HEK293 (cell line): ENCODE data around the gene USP6NL.

Source experiments
- HOXA7 ChIP-seq: sonication (generic); formaldehyde crosslinking; IDR thresholded peaks from 2 replicates; pipeline ENCODE4 v1.8.1; 2022; ENCODE audit warnings: missing genetic modification reagents, borderline replicate concordance
- REST ChIP-seq: fragments of 450-650 bp; formaldehyde crosslinking; IDR thresholded peaks from 2 replicates; pipeline ENCODE4 v1.5.1; 2016; ENCODE audit warnings: missing biosample characterization, missing genetic modification characterization
- ZFHX2 ChIP-seq: fragments of 450-650 bp; formaldehyde crosslinking; conservative IDR thresholded peaks from 2 replicates; pipeline ENCODE4 v1.5.1; 2016; ENCODE audit warnings: missing biosample characterization, missing genetic modification characterization
- ZFP37 ChIP-seq: fragments of 450-650 bp; formaldehyde crosslinking; IDR thresholded peaks from 2 replicates; pipeline ENCODE4 v1.5.1; 2016; ENCODE audit warnings: missing biosample characterization, missing genetic modification characterization
- ZIC2 ChIP-seq: fragments of 450-650 bp; formaldehyde crosslinking; IDR thresholded peaks from 2 replicates; pipeline ENCODE4 v1.5.1; 2016; ENCODE audit warnings: missing biosample characterization, missing genetic modification characterization
- ZNF114 ChIP-seq: fragments of 450-650 bp; formaldehyde crosslinking; IDR thresholded peaks from 2 replicates; pipeline ENCODE4 v1.5.0; 2017; ENCODE audit warnings: missing biosample characterization, missing genetic modification characterization
- ZNF274 ChIP-seq, 2 experiments: fragments of 200-500 bp in 1 of 2; fragments of 450-650 bp in 1 of 2; sonication (Bioruptor generic) in 1 of 2; formaldehyde crosslinking in 1 of 2; IDR thresholded peaks; 2 replicates each; pipeline versions ENCODE4 v1.5.1 to v1.6.1; 2014 to 2016; ENCODE audit warnings: borderline replicate concordance in 1 of 2, inconsistent platforms in 1 of 2, low read length in 1 of 2, missing biosample characterization in 1 of 2, missing genetic modification characterization in 1 of 2
- ZNF521 ChIP-seq: fragments of 450-650 bp; formaldehyde crosslinking; IDR thresholded peaks from 2 replicates; pipeline ENCODE4 v1.5.1; 2017; ENCODE audit warnings: missing biosample characterization, mild to moderate bottlenecking, missing genetic modification characterization
- ZNF549 ChIP-seq: fragments of 450-650 bp; IDR thresholded peaks from 2 replicates; pipeline ENCODE4 v1.5.1; 2018; ENCODE audit warnings: missing biosample characterization, missing genetic modification characterization, mild to moderate bottlenecking, inconsistent platforms, moderate library complexity
- ZNF658 ChIP-seq: fragments of 450-650 bp; formaldehyde crosslinking; IDR thresholded peaks from 2 replicates; pipeline ENCODE4; 2016; ENCODE audit warnings: missing biosample characterization, missing genetic modification characterization
- TF ChIP-seq, protein P1 (sequence below): fragments of 450-650 bp; formaldehyde crosslinking; IDR thresholded peaks from 2 replicates; pipeline ENCODE4 v1.5.1; 2017; ENCODE audit warnings: missing biosample characterization, missing genetic modification characterization
- TF ChIP-seq, protein P2 (sequence below): sonication (generic); formaldehyde crosslinking; IDR thresholded peaks from 2 replicates; pipeline ENCODE4 v1.8.1; 2022; ENCODE audit warnings: mild to moderate bottlenecking, moderate library complexity, missing genetic modification reagents
- TF ChIP-seq, protein P3 (sequence below): fragments of 450-650 bp; formaldehyde crosslinking; IDR thresholded peaks from 2 replicates; pipeline ENCODE4 v1.5.1; 2016; ENCODE audit warnings: missing biosample characterization, missing genetic modification characterization

GRCh38 chr10:11647676-11648075 is 36.2 kb upstream of the USP6NL start:
- TF ChIP-seq, protein P1, sequence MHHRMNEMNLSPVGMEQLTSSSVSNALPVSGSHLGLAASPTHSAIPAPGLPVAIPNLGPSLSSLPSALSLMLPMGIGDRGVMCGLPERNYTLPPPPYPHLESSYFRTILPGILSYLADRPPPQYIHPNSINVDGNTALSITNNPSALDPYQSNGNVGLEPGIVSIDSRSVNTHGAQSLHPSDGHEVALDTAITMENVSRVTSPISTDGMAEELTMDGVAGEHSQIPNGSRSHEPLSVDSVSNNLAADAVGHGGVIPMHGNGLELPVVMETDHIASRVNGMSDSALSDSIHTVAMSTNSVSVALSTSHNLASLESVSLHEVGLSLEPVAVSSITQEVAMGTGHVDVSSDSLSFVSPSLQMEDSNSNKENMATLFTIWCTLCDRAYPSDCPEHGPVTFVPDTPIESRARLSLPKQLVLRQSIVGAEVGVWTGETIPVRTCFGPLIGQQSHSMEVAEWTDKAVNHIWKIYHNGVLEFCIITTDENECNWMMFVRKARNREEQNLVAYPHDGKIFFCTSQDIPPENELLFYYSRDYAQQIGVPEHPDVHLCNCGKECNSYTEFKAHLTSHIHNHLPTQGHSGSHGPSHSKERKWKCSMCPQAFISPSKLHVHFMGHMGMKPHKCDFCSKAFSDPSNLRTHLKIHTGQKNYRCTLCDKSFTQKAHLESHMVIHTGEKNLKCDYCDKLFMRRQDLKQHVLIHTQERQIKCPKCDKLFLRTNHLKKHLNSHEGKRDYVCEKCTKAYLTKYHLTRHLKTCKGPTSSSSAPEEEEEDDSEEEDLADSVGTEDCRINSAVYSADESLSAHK: no peak
- no peak for TF ChIP-seq ZFHX2 (tag by site-specific recombination)
- no peak for TF ChIP-seq ZNF549 (tag by site-specific recombination)
- TF ChIP-seq, protein P2, sequence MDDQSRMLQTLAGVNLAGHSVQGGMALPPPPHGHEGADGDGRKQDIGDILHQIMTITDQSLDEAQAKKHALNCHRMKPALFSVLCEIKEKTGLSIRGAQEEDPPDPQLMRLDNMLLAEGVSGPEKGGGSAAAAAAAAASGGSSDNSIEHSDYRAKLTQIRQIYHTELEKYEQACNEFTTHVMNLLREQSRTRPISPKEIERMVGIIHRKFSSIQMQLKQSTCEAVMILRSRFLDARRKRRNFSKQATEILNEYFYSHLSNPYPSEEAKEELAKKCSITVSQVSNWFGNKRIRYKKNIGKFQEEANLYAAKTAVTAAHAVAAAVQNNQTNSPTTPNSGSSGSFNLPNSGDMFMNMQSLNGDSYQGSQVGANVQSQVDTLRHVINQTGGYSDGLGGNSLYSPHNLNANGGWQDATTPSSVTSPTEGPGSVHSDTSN (CRISPR knock-in tag): no peak
- TF ChIP-seq HOXA7: no peak
- TF ChIP-seq, protein P3, sequence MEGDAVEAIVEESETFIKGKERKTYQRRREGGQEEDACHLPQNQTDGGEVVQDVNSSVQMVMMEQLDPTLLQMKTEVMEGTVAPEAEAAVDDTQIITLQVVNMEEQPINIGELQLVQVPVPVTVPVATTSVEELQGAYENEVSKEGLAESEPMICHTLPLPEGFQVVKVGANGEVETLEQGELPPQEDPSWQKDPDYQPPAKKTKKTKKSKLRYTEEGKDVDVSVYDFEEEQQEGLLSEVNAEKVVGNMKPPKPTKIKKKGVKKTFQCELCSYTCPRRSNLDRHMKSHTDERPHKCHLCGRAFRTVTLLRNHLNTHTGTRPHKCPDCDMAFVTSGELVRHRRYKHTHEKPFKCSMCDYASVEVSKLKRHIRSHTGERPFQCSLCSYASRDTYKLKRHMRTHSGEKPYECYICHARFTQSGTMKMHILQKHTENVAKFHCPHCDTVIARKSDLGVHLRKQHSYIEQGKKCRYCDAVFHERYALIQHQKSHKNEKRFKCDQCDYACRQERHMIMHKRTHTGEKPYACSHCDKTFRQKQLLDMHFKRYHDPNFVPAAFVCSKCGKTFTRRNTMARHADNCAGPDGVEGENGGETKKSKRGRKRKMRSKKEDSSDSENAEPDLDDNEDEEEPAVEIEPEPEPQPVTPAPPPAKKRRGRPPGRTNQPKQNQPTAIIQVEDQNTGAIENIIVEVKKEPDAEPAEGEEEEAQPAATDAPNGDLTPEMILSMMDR (tag by site-specific recombination): no peak
- no peak for TF ChIP-seq ZNF521
- TF ChIP-seq ZNF114 (tag by site-specific recombination): no peak
- no peak for TF ChIP-seq ZIC2 (tag by site-specific recombination)
- no peak for TF ChIP-seq ZNF658 (tag by site-specific recombination)
- no peak for TF ChIP-seq ZNF274 (IDR thresholded peaks at IDR 0.05; ENCODE audit: low read length)
- no peak for TF ChIP-seq ZNF274 (tag by site-specific recombination; IDR thresholded peaks at IDR 0.05; ENCODE audit: borderline replicate concordance)
- TF ChIP-seq ZFP37 (tag by site-specific recombination): no peak
- no peak for TF ChIP-seq REST (tag by site-specific recombination)
